Measurements from ENCODE around the gene NCK2.
"Not testable (repeated sequence)": the region's sequence is repeated elsewhere in the genome, so short reads cannot be mapped to it uniquely, and the experiment has no call there.

Gene NCK2

GRCh38 chr2:105897694-105898093 lies 153.0 kb downstream of the NCK2 start:
- DNase-seq, result not testable (repeated sequence)

- no peak for DNase-seq
Measured at GRCh38 chr2:105903051-105903674, 158.5 kb downstream of the NCK2 start.

- no peak for DNase-seq
Measured at GRCh38 chr2:105904938-105905337, 160.2 kb downstream of the NCK2 start.

GRCh38 chr2:105906481-105906880 lies 161.8 kb downstream of the NCK2 start:
- DNase-seq, result no peak

- DNase-seq, result no peak
Measured at GRCh38 chr2:105907184-105907583, 162.5 kb downstream of the NCK2 start.

- no peak for DNase-seq
Measured at GRCh38 chr2:105909215-105909614, 164.5 kb downstream of the NCK2 start.

- peak in 1 of 3 experiments; percentile 22 for DNase-seq
Measured at GRCh38 chr2:105910497-105911238, 166.0 kb downstream of the NCK2 start.

GRCh38 chr2:105911425-105911824 lies 166.7 kb downstream of the NCK2 start:
- no peak for DNase-seq

GRCh38 chr2:105912081-105912480 lies 167.4 kb downstream of the NCK2 start:
- DNase-seq, result no peak

- DNase-seq, result no peak
Measured at GRCh38 chr2:105915005-105915558, 170.4 kb downstream of the NCK2 start.

GRCh38 chr2:105917226-105917625 lies 172.5 kb downstream of the NCK2 start:
- DNase-seq, result no peak

GRCh38 chr2:105917688-105918087 lies 173.0 kb downstream of the NCK2 start:
- no peak for DNase-seq

- no peak for DNase-seq
Measured at GRCh38 chr2:105919191-105919811, 174.6 kb downstream of the NCK2 start.

- DNase-seq, result no peak
Measured at GRCh38 chr2:105919826-105920225, 175.1 kb downstream of the NCK2 start.

- no peak for DNase-seq
Measured at GRCh38 chr2:105924271-105924670, 179.6 kb downstream of the NCK2 start.

GRCh38 chr2:105924932-105925331 lies 180.2 kb downstream of the NCK2 start:
- DNase-seq, result no peak

- peak in 1 of 3 experiments; percentile 21 for DNase-seq
Measured at GRCh38 chr2:105925390-105925789, 180.7 kb downstream of the NCK2 start.

- no peak for DNase-seq
Measured at GRCh38 chr2:105926960-105927678, 182.4 kb downstream of the NCK2 start.

GRCh38 chr2:105928086-105928485 lies 183.4 kb downstream of the NCK2 start:
- DNase-seq, result no peak

- DNase-seq, result no peak
Measured at GRCh38 chr2:105928563-105928962, 183.9 kb downstream of the NCK2 start.

GRCh38 chr2:105929516-105929915 lies 184.8 kb downstream of the NCK2 start:
- DNase-seq, result no peak

- no peak for DNase-seq
Measured at GRCh38 chr2:105932582-105932981, 187.9 kb downstream of the NCK2 start.

- DNase-seq, result no peak
Measured at GRCh38 chr2:105933906-105934305, 189.2 kb downstream of the NCK2 start.
